GM12878 (cell line): ENCODE measurements around the gene OR2T2.
"Not testable (repeated sequence)": the region's sequence is repeated elsewhere in the genome, so short reads cannot be mapped to it uniquely, and the experiment has no call there.

Source experiments
- CEBPB ChIP-seq, 2 experiments: fragments of 150-350 bp in 1 of 2; IDR thresholded peaks; 2 replicates each; pipeline ENCODE4 v1.6.1; 2012 to 2014; ENCODE audit warnings: low read depth in 2 of 2, low read length in 2 of 2, borderline replicate concordance in 1 of 2, inconsistent platforms in 1 of 2
- CREM ChIP-seq: IDR thresholded peaks from 2 replicates; pipeline ENCODE4 v1.6.1; 2014; ENCODE audit warnings: antibody characterized with exemption, low read depth
- NR2F1 ChIP-seq: fragments of 450-650 bp; conservative IDR thresholded peaks from 2 replicates; pipeline ENCODE4 v1.6.1; 2017; ENCODE audit warnings: mild to moderate bottlenecking
- POLR2A ChIP-seq: IDR thresholded peaks from 2 replicates; pipeline ENCODE4 v1.6.1; 2011; ENCODE audit warnings: low read depth, mild to moderate bottlenecking, low read length
- SIN3A ChIP-seq: IDR thresholded peaks from 2 replicates; pipeline ENCODE4 v1.6.1; 2012; ENCODE audit warnings: low read depth, low read length, improper control_type of control experiment
- ZNF24 ChIP-seq: fragments of 450-650 bp; IDR thresholded peaks from 2 replicates; pipeline ENCODE4 v1.6.1; 2017; ENCODE audit warnings: antibody characterized with exemption, mild to moderate bottlenecking
- TF ChIP-seq, protein P1 (sequence below), 3 experiments: IDR thresholded peaks in 2 of 3; conservative IDR thresholded peaks in 1 of 3; 2 replicates each; pipeline ENCODE4 v1.5.1; 2011; ENCODE audit warnings: low read depth in 3 of 3, low read length in 3 of 3, mild to moderate bottlenecking in 3 of 3, control low read depth in 2 of 3, moderate library complexity in 2 of 3, inconsistent platforms in 1 of 3, mixed read lengths in 1 of 3; ENCODE audit not compliant: control insufficient read depth in 2 of 3, insufficient read depth in 1 of 3; ENCODE audit errors: extremely low read depth in 1 of 3
- TF ChIP-seq, protein P2 (sequence below): IDR thresholded peaks from 2 replicates; pipeline ENCODE4 v1.6.1; 2011; ENCODE audit warnings: low read depth, low read length, improper control_type of control experiment, borderline replicate concordance
- TF ChIP-seq, protein P3 (sequence below): IDR thresholded peaks from 2 replicates; pipeline ENCODE4 v1.6.1; 2011; ENCODE audit warnings: mild to moderate bottlenecking, low read depth, low read length, moderate library complexity; ENCODE audit not compliant: insufficient replicate concordance

DNA sequence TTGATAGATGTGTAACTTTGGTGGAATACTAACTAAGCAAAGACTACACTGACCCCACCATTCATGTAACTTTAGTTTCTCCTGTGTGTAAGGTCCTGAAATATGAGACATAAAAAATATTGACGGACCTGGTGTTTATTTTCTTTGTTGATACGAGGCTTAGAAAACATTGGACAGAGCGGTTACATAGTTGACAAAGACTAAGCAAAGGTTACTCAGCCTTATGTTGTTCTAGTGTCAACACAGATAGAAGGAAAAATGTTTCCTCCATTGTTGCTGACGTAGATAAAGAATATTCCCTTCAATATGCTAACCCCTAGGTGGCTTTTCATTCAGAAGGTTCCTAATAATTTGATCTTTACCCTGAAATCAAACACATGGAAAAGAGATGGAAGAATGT is 9.6 kb downstream of the OR2T2 start:
- TF ChIP-seq CEBPB (IDR thresholded peaks at IDR 0.05; ENCODE audit: borderline replicate concordance in 1 of 2, low read depth in 2 of 2, low read length in 2 of 2); SIN3A; CREM; POLR2A; NR2F1; ZNF24: not testable (repeated sequence)
- TF ChIP-seq, protein P1, sequence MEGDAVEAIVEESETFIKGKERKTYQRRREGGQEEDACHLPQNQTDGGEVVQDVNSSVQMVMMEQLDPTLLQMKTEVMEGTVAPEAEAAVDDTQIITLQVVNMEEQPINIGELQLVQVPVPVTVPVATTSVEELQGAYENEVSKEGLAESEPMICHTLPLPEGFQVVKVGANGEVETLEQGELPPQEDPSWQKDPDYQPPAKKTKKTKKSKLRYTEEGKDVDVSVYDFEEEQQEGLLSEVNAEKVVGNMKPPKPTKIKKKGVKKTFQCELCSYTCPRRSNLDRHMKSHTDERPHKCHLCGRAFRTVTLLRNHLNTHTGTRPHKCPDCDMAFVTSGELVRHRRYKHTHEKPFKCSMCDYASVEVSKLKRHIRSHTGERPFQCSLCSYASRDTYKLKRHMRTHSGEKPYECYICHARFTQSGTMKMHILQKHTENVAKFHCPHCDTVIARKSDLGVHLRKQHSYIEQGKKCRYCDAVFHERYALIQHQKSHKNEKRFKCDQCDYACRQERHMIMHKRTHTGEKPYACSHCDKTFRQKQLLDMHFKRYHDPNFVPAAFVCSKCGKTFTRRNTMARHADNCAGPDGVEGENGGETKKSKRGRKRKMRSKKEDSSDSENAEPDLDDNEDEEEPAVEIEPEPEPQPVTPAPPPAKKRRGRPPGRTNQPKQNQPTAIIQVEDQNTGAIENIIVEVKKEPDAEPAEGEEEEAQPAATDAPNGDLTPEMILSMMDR (IDR thresholded peaks at IDR 0.05 in 2 of 3, conservative IDR thresholded peaks at IDR 0.05 in 1 of 3; ENCODE audit: control insufficient read depth in 2 of 3, extremely low read depth in 1 of 3, insufficient read depth in 1 of 3, low read depth in 3 of 3, low read length in 3 of 3) = not testable (repeated sequence)
- TF ChIP-seq, protein P2, sequence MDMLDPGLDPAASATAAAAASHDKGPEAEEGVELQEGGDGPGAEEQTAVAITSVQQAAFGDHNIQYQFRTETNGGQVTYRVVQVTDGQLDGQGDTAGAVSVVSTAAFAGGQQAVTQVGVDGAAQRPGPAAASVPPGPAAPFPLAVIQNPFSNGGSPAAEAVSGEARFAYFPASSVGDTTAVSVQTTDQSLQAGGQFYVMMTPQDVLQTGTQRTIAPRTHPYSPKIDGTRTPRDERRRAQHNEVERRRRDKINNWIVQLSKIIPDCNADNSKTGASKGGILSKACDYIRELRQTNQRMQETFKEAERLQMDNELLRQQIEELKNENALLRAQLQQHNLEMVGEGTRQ = not testable (repeated sequence)
- TF ChIP-seq, protein P3, sequence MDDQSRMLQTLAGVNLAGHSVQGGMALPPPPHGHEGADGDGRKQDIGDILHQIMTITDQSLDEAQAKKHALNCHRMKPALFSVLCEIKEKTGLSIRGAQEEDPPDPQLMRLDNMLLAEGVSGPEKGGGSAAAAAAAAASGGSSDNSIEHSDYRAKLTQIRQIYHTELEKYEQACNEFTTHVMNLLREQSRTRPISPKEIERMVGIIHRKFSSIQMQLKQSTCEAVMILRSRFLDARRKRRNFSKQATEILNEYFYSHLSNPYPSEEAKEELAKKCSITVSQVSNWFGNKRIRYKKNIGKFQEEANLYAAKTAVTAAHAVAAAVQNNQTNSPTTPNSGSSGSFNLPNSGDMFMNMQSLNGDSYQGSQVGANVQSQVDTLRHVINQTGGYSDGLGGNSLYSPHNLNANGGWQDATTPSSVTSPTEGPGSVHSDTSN = not testable (repeated sequence)
